ENCODE results near the gene ADGRF5.
"Not testable (repeated sequence)": the region's sequence is repeated elsewhere in the genome, so short reads cannot be mapped to it uniquely, and the experiment has no call there.

ADGRF5 gene

DNA sequence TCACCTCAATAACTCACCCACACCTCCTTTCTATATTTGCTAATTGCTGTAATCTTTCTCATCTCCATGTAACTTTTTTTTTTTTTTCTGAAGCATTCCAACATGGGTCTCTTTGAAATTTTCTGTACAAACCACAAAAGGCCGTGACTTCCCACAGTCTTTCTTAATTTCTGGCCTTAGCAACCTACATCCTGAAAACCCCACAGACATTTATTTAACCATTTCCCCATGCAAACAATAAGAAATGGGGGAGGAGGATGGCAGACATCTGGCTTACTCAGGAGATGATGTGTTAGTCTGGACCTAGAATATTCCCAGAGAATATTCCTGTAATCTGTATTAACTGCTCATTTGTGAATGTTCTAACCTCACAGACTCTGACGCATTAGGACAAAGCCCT, 70.9 kb downstream of the ADGRF5 start:
- no peak for DNase-seq (ENCODE audit: extremely low read depth, low read depth)
- TF ChIP-seq, protein P1, sequence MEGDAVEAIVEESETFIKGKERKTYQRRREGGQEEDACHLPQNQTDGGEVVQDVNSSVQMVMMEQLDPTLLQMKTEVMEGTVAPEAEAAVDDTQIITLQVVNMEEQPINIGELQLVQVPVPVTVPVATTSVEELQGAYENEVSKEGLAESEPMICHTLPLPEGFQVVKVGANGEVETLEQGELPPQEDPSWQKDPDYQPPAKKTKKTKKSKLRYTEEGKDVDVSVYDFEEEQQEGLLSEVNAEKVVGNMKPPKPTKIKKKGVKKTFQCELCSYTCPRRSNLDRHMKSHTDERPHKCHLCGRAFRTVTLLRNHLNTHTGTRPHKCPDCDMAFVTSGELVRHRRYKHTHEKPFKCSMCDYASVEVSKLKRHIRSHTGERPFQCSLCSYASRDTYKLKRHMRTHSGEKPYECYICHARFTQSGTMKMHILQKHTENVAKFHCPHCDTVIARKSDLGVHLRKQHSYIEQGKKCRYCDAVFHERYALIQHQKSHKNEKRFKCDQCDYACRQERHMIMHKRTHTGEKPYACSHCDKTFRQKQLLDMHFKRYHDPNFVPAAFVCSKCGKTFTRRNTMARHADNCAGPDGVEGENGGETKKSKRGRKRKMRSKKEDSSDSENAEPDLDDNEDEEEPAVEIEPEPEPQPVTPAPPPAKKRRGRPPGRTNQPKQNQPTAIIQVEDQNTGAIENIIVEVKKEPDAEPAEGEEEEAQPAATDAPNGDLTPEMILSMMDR (IDR thresholded peaks at IDR 0.05; ENCODE audit: low read depth, low read length): no peak

DNA sequence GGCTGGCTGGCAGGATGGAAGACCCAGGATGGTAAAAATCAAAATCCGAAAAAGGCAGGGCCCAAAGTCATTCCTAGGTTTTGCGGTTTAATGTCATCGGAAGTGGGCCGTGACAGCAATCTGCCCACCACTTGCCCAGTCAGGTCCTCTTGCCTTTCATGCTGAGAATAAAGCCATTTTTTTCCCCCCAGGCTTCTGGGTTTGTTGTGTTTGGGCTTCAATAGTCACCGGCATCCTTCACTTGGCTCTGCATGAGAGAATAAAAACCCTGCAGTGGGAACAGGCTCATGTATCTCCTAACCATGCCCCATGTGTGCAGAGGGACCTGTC, 72.4 kb downstream of the ADGRF5 start:
- DNase-seq (ENCODE audit: extremely low read depth, low read depth): no peak
- TF ChIP-seq, protein P1 (IDR thresholded peaks at IDR 0.05; ENCODE audit: low read depth, low read length): no peak

DNA sequence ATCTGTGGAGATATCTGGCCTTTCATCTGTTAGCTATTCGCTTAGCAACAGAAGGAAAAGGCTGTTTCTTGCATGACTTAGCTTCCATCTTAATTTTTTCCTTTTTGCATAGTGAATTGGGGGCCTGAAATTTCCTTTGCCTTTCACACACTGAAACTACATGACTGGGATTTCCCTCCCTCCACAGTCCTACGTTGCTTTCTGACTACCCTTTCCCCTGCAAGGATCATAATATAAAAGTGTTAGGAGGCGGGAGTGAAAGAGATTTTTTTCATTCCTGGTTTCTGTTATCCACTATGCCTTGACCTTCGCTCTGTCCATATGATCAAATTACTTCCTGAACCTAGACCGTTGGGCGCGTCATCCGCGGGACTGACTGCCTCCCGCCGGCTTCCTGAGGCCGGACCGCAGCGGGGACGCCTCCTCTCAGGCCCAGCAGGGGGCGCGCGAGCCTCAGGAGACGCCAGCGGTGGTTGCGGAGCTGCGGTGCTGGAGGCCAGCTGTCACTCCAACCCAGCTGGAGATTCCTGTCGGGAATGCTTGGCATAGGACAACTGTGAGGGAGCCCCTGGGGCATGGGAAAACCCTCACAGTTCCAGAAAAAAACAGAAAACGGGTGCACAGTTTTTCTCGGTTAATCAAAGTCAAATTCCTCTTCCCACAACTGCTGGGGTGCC, 72.9 kb downstream of the ADGRF5 start:
- DNase-seq (ENCODE audit: extremely low read depth, low read depth): peak; percentile 20
- TF ChIP-seq, protein P1 (IDR thresholded peaks at IDR 0.05; ENCODE audit: low read depth, low read length): peak; percentile 92

DNA sequence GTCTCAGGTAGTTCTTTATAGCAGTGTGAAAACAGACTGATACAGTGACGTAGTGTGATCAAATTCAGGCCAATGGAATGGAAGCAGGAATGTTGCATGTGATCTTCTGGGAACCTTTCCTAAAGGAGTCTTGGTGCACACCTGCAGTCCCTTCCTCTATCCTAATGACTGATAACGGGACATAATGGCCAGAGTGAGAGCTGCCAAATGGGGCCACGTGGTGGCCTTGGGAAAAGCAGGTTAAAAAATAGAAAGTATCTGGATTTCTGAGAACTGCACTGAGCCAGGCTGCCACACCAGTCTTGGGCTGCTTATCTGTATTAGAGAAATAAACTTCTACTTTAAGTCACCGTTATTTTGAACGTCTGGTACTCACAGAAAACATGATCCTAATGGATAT, 76.6 kb downstream of the ADGRF5 start:
- no peak for DNase-seq (ENCODE audit: extremely low read depth, low read depth)
- TF ChIP-seq, protein P1 (IDR thresholded peaks at IDR 0.05; ENCODE audit: low read depth, low read length): no peak

DNA sequence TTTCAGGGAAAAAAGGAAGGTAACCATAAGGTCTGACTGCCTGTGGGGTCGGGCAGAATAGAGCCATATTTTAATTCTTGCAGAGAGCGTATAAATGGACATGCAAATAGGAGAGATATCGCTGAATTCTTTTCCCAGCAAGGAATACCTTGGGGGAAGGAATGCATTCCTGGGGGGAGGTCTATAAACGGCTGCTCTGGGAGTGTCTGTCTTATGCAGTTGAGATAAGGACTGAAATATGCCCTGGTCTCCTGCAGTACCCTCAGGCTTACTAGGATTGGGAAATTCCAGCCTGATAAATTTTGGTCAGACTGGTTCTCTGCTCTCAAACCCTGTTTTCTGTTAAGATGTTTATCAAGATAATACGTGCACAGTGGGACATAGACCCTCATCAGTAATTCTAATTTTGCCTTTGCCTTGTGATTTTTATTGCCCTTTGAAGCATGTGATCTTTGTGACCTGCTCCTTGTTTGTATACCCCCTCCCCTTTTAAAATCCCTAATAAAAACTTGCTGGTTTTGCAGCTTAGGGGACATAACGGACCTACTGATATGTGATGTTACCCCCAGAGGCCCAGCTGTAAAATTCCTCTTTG, 79.4 kb downstream of the ADGRF5 start:
- not testable (repeated sequence) for DNase-seq (ENCODE audit: extremely low read depth, low read depth)

DNA sequence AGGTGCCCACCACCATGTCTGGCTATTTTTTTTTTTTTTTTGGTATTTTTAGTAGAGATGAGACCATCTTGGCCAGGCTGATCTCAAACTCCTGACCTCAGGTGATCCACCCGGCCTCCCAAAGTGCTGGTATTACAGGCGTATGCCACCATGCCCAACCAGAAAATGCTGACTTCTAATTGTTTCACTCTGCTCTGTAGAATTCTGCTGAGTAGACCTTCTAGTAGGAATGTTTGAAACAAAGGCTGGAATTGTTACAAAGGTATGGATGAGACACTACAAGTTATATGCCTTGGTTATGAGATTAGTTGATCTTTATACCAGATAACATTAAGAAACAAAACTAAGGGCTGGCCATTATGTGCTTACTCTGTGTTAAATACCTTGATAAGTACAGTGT, 83.7 kb downstream of the ADGRF5 start:
- no peak for DNase-seq (ENCODE audit: extremely low read depth, low read depth)

DNA sequence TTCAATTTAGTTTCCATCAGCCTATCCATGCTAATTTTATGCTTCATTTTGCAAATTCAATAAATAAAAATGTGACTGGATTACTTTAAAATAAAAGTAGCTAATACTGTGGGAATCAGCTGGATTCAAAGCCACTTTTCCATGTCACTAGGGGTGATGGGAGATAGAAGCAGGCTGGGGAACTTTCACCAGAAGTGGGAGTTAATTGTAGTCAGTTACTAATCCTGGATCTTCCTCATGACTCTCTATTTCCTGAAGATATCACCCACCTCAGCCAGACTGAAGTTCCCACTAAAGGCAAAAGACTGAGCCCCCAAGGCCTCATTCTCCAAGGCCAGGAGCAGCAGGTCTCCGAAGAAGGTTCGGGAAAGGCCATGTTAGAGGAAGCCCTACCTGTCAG, 86.7 kb downstream of the ADGRF5 start:
- not testable (repeated sequence) for DNase-seq (ENCODE audit: extremely low read depth, low read depth)

More for the DNA sequence above, 83.7 kb downstream of the ADGRF5 start:
- TF ChIP-seq, protein P1 (IDR thresholded peaks at IDR 0.05; ENCODE audit: low read depth, low read length): no peak

DNA sequence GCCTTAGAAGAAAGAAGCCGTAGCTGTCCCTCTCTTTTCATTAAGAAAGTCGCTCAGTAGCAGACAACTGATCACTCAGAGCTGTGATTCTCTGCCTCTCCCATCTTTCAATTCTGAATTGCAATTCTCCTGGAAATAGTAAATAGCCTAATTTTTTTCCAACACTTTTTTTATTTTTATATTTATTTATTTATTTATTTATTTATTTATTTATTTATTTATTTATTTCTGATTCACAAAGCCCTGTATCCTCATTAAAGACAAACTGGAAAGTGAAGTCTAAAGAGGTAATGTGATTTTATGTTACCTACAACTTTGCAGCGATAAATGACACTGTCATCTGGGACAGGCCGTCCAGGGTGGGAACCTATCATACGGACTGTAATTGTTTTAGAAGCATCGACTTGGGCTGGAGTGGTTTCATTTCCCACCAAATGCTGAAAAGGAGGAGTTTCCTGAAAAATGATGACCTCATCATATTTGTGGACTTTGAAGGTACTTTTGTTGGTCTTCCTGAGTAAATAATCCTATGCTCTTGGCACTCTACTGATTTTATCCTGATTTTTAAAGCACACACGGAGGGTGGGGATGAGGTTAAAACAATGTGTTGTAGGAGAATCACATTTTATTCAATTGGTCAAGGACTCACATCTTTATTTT, 87.4 kb downstream of the ADGRF5 start:
- DNase-seq (ENCODE audit: extremely low read depth, low read depth): not testable (repeated sequence)

DNA sequence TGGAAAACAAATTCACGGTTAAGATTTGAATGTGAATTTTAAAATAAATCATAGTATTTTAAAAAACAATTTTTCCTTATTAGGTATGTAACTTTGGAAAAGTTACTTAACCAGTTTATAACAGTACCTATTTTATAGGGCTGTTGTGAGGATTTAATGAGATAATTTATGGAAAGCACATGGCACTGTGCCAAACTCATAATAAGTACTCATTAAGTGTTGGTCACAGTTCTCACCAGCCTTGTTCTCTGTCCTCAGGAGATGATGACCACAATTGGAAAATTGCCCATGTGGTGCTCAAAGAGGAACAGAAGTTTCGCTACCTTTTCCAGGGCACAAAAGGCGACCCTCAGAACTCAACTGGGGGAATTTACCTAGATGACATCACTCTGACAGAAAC, 88.9 kb downstream of the ADGRF5 start:
- TF ChIP-seq, protein P1 (IDR thresholded peaks at IDR 0.05; ENCODE audit: low read depth, low read length): no peak
- no peak for DNase-seq (ENCODE audit: extremely low read depth, low read depth)
